Panc1 (cell line): Measurements from ENCODE around the gene PRPF31. TPM values are rescaled to one million over a fixed set of nuclear protein-coding genes. Genes with fewer than 3 reads are reported as not detected.
"Not testable (repeated sequence)": the region's sequence is repeated elsewhere in the genome, so short reads cannot be mapped to it uniquely, and the experiment has no call there.

Source experiments
- ATAC-seq: fragments of 200-7000 bp; cut with Tn5 transposase; 2 replicates; pipeline ENCODE4 v1.9.1; 2020; ENCODE audit warnings: mild to moderate bottlenecking, moderate library complexity
- BruUV-seq: library from RNA; stranded (reverse); fragments of 400-500 nt; replicated peaks from 2 replicates; lab custom pipeline; 2021; lab: Mats Ljungman, UMichigan
- CTCF ChIA-PET: fragments of 300-600 bp; sonication (Branson Sonifier 250); formaldehyde crosslinking; loops from one replicate; lab custom pipeline; 2022; ENCODE audit warnings: antibody characterized with exemption; lab: Charles Lee
- POLR2A ChIA-PET: fragments of 300-600 bp; sonication (Branson Sonifier 250); formaldehyde crosslinking; loops from one replicate; lab custom pipeline; 2022; ENCODE audit warnings: antibody characterized with exemption; lab: Charles Lee
- DNase-seq: peaks from one replicate; pipeline ENCODE4 v3.0.0-alpha.2; 2010; ENCODE audit warnings: low read depth, low spot score
- H3K27ac ChIP-seq: 2 replicates; pipeline ENCODE4 v1.5.1; 2011; ENCODE audit warnings: mild to moderate bottlenecking, low read length, inconsistent platforms
- H3K27me3 ChIP-seq: fragments of 200-500 bp; sonication (Bioruptor generic); 2 replicates; pipeline ENCODE4 v1.6.0; 2014; ENCODE audit warnings: low read length, inconsistent platforms; ENCODE audit not compliant: control insufficient read depth, insufficient read depth
- H3K36me3 ChIP-seq: fragments of 200-500 bp; sonication (Bioruptor generic); 2 replicates; pipeline ENCODE4 v1.5.1; 2014; ENCODE audit warnings: inconsistent platforms, mild to moderate bottlenecking, low read length, moderate library complexity; ENCODE audit not compliant: control insufficient read depth, insufficient read depth
- H3K4me1 ChIP-seq: 2 replicates; pipeline ENCODE4 v1.5.1; 2011; ENCODE audit warnings: inconsistent platforms, mild to moderate bottlenecking, low read length, moderate library complexity; ENCODE audit not compliant: control insufficient read depth, insufficient read depth
- H3K4me3 ChIP-seq, 2 experiments: 2 replicates each; pipeline ENCODE4 v1.5.1; 2011 to 2012; ENCODE audit warnings: low read depth in 2 of 2, low read length in 2 of 2, mild to moderate bottlenecking in 2 of 2, inconsistent platforms in 1 of 2, moderate library complexity in 1 of 2
- H3K9me3 ChIP-seq: fragments of 200-500 bp; sonication (Bioruptor generic); 2 replicates; pipeline ENCODE4 v1.5.1; 2014; ENCODE audit warnings: low read depth, mild to moderate bottlenecking, inconsistent platforms, low read length, moderate library complexity; ENCODE audit not compliant: control insufficient read depth, insufficient read depth
- POLR2AphosphoS5 ChIP-seq: IDR thresholded peaks from 2 replicates; pipeline ENCODE4 v1.6.1; 2012; ENCODE audit warnings: mild to moderate bottlenecking, low read depth, low read length, moderate library complexity
- SIN3A ChIP-seq: IDR thresholded peaks from 2 replicates; pipeline ENCODE4 v1.6.1; 2012; ENCODE audit warnings: low read depth, mild to moderate bottlenecking, low read length, moderate library complexity, borderline replicate concordance; ENCODE audit not compliant: insufficient read depth
- TCF7L2 ChIP-seq: IDR thresholded peaks from 2 replicates; pipeline ENCODE4 v1.6.1; 2011; ENCODE audit warnings: mild to moderate bottlenecking, low read depth, low read length, inconsistent platforms
- in situ Hi-C: cut with HindIII; loops from 2 replicates; pipeline ENCODE4 v1.10.0; 2016; ENCODE audit warnings: low sequenced_read_pairs, low pct_unique_long_range_greater_than_20kb
- intact Hi-C: fragments of 100-400 bp; cut with micrococcal nuclease; formaldehyde crosslinking; loops from one replicate; pipeline ENCODE4 v1.10.0; 2022; ENCODE audit not compliant: unreplicated experiment
- total RNA-seq: library from RNA; stranded (reverse); gene quantifications from one replicate; pipeline ENCODE4 v1.2.1, GENCODE V29; 2021; ENCODE audit not compliant: unreplicated experiment
- TF ChIP-seq, protein P1 (sequence below): fragments of 450-650 bp; IDR thresholded peaks from 2 replicates; pipeline ENCODE4 v1.5.1; 2017; ENCODE audit warnings: mild to moderate bottlenecking
- TF ChIP-seq, protein P2 (sequence below), 2 experiments: IDR thresholded peaks; 2 replicates each; pipeline ENCODE4 v1.6.1; 2011 to 2012; ENCODE audit warnings: low read depth in 2 of 2, control low read depth in 1 of 2, low read length in 1 of 2, mild to moderate bottlenecking in 1 of 2, moderate library complexity in 1 of 2; ENCODE audit not compliant: insufficient read depth in 1 of 2

Gene PRPF31
- total RNA-seq, 1 experiment from 2014 or later, result 117 TPM

DNA sequence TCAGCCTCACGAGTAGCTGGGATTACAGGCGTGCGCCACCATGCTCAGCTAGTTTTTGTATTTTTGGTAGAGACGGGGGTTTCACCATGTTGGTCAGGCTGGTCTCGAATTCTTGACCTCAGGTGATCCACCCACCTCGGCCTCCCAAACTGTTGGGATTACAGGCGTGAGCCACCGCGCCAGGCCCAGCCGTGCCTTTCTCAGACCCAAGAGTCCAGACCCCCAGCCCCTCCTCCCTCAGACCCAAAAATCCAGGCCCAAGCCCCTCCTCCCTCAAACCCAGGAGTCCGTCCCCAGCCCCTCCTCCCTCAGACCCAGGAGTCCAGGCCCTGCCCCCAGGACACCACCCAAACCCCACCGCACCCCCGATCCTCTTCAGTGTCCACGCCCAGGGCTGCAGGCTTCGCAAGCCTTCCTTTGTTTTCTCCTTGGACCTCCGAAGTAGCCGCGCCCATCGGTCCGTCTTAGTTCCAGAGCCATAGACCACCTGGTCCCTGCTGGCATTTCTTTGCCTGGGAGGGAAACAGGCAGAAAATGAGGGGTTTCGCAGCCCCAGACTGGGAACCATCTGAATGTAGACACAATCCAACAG lies 53.7 kb downstream of the PRPF31 start:
- H3K4me3 ChIP-seq, result no peak overlapping the region
- POLR2A ChIA-PET, result interaction anchor here (1.0 kb wide), 1 partner anchor 27 kb away, joined by 3 read pairs; no protein-coding TSS in a partner anchor
- no TSS peak for BruUV-seq
- in situ Hi-C loops, result no loop called here
- intact Hi-C loops, result no loop called here
- TF ChIP-seq, protein P1, sequence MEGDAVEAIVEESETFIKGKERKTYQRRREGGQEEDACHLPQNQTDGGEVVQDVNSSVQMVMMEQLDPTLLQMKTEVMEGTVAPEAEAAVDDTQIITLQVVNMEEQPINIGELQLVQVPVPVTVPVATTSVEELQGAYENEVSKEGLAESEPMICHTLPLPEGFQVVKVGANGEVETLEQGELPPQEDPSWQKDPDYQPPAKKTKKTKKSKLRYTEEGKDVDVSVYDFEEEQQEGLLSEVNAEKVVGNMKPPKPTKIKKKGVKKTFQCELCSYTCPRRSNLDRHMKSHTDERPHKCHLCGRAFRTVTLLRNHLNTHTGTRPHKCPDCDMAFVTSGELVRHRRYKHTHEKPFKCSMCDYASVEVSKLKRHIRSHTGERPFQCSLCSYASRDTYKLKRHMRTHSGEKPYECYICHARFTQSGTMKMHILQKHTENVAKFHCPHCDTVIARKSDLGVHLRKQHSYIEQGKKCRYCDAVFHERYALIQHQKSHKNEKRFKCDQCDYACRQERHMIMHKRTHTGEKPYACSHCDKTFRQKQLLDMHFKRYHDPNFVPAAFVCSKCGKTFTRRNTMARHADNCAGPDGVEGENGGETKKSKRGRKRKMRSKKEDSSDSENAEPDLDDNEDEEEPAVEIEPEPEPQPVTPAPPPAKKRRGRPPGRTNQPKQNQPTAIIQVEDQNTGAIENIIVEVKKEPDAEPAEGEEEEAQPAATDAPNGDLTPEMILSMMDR, result no peak
- TF ChIP-seq TCF7L2 (no peak), POLR2AphosphoS5 (no peak), SIN3A (no peak)
- TF ChIP-seq, protein P2, sequence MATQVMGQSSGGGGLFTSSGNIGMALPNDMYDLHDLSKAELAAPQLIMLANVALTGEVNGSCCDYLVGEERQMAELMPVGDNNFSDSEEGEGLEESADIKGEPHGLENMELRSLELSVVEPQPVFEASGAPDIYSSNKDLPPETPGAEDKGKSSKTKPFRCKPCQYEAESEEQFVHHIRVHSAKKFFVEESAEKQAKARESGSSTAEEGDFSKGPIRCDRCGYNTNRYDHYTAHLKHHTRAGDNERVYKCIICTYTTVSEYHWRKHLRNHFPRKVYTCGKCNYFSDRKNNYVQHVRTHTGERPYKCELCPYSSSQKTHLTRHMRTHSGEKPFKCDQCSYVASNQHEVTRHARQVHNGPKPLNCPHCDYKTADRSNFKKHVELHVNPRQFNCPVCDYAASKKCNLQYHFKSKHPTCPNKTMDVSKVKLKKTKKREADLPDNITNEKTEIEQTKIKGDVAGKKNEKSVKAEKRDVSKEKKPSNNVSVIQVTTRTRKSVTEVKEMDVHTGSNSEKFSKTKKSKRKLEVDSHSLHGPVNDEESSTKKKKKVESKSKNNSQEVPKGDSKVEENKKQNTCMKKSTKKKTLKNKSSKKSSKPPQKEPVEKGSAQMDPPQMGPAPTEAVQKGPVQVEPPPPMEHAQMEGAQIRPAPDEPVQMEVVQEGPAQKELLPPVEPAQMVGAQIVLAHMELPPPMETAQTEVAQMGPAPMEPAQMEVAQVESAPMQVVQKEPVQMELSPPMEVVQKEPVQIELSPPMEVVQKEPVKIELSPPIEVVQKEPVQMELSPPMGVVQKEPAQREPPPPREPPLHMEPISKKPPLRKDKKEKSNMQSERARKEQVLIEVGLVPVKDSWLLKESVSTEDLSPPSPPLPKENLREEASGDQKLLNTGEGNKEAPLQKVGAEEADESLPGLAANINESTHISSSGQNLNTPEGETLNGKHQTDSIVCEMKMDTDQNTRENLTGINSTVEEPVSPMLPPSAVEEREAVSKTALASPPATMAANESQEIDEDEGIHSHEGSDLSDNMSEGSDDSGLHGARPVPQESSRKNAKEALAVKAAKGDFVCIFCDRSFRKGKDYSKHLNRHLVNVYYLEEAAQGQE (IDR thresholded peaks at IDR 0.05; ENCODE audit: insufficient read depth in 1 of 2, low read depth in 2 of 2, low read length in 1 of 2), result no peak
- CTCF ChIA-PET, result interaction anchor here (0.6 to 1.3 kb wide), 3 partner anchors 20 to 253 kb away, joined by 3 to 8 read pairs (median 4); partner anchors contain the start of gene MBOAT7
- H3K36me3 ChIP-seq, result no peaks in the 10 kb centered on the region
- no peaks in the 10 kb centered on the region for H3K27me3 ChIP-seq
- H3K9me3 ChIP-seq, result no peaks in the 10 kb centered on the region
- peaks cover 9% of the 10 kb centered on the region for H3K4me1 ChIP-seq
- DNase-seq (no peak), ATAC-seq (no peak)
- H3K27ac ChIP-seq, result no peak overlapping the region

DNA sequence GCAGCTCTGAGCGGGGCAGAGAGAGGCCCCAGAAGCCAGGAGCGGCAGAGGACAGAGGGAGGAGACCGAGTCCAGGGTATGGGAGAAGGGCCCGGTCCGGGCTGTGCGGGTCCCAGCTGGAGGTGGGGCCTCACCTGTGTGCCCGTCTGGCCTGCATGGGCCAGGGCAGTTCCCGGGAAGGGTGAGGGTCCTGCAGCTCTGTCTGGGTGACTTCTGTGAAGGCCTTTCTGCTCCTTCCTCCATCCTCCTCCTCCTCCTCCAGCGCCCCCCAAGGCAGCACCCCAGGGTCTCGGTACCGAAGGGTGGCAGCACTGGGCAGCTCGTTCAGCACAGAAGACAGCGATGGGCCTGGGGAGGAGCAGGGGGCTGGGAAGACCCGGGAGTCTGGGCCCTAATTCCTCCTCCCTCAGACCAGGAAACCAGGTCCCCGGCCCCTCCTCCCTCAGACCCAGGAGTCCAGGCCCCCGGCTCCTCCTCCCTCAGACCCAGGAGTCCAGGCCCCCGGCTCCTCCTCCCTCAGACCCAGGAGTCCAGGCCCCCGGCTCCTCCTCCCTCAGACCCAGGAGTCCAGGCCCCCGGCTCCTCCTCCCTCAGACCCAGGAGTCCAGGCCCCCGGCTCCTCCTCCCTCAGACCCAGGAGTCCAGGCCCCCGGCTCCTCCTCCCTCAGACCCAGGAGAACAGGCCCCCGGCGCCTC lies 56.3 kb downstream of the PRPF31 start:
- H3K27ac ChIP-seq, POLR2A ChIA-PET, H3K4me1 ChIP-seq, H3K27me3 ChIP-seq, H3K9me3 ChIP-seq, ATAC-seq, H3K36me3 ChIP-seq, intact Hi-C loops, DNase-seq, BruUV-seq, H3K4me3 ChIP-seq, in situ Hi-C loops, CTCF ChIA-PET: not testable (repeated sequence)
